SU-DHL-6 (cell line): Measurements from ENCODE around the gene TRIM43B.
"Not testable (repeated sequence)": the region's sequence is repeated elsewhere in the genome, so short reads cannot be mapped to it uniquely, and the experiment has no call there.

Source experiments
- H2AFZ ChIP-seq: fragments of 200-600 bp; sonication (generic); 2 replicates; pipeline ENCODE4 v1.6.1; 2014; ENCODE audit warnings: low read depth, mild to moderate bottlenecking, moderate library complexity, mixed read lengths, antibody characterized with exemption, low read length; ENCODE audit not compliant: severe bottlenecking
- H3F3A ChIP-seq: fragments of 200-600 bp; shearing (Covaris generic); 2 replicates; pipeline ENCODE4 v1.6.0; 2016; ENCODE audit warnings: antibody characterized with exemption, mild to moderate bottlenecking; ENCODE audit not compliant: insufficient read depth
- H3K27ac ChIP-seq: fragments of 200-600 bp; sonication (generic); 2 replicates; pipeline ENCODE4 v1.5.1; 2016; ENCODE audit warnings: low read depth, mild to moderate bottlenecking, low read length, moderate library complexity, mixed read lengths
- H3K27me3 ChIP-seq: fragments of 200-600 bp; sonication (generic), shearing (Covaris generic); 2 replicates; pipeline ENCODE4 v1.6.0; 2014; ENCODE audit warnings: mild to moderate bottlenecking, low read length
- H3K36me3 ChIP-seq: fragments of 200-600 bp; sonication (generic); 2 replicates; pipeline ENCODE4 v1.6.1; 2014; ENCODE audit warnings: mild to moderate bottlenecking, low read length, mixed read lengths
- H3K4me2 ChIP-seq: fragments of 300-600, 200-600 bp; shearing (Covaris generic), sonication (generic); 2 replicates; pipeline ENCODE4 v1.6.0; 2014; ENCODE audit warnings: low read length, low read depth, mild to moderate bottlenecking; ENCODE audit not compliant: poor library complexity, severe bottlenecking
- H3K4me3 ChIP-seq: fragments of 200-600 bp; sonication (generic); 2 replicates; pipeline ENCODE4 v1.5.1; 2014; ENCODE audit warnings: antibody characterized with exemption, low read length, mild to moderate bottlenecking, mixed read lengths; ENCODE audit not compliant: insufficient read depth, poor library complexity, severe bottlenecking
- H3K79me2 ChIP-seq: fragments of 200-600 bp; sonication (generic); 2 replicates; pipeline ENCODE4 v1.6.1; 2014; ENCODE audit warnings: mild to moderate bottlenecking, low read length, moderate library complexity; ENCODE audit not compliant: insufficient read depth
- H3K9ac ChIP-seq: fragments of 200-600 bp; sonication (generic); 2 replicates; pipeline ENCODE4 v1.7.0; 2014; ENCODE audit warnings: mild to moderate bottlenecking, low read length
- H3K9me2 ChIP-seq: fragments of 200-600 bp; sonication (generic); replicated peaks from 2 replicates; pipeline ENCODE4 v1.6.1; 2014; ENCODE audit warnings: low read length; ENCODE audit not compliant: insufficient read depth
- H3K9me3 ChIP-seq: fragments of 200-600 bp; sonication (generic); 2 replicates; pipeline ENCODE4 v1.6.1; 2014; ENCODE audit warnings: low read length, mixed read lengths; ENCODE audit not compliant: insufficient read depth
- H4K20me1 ChIP-seq: fragments of 200-600 bp; sonication (generic); 2 replicates; pipeline ENCODE4 v1.6.1; 2014; ENCODE audit warnings: low read depth, mild to moderate bottlenecking, antibody characterized with exemption, low read length, moderate library complexity, mixed read lengths

TRIM43B gene

DNA sequence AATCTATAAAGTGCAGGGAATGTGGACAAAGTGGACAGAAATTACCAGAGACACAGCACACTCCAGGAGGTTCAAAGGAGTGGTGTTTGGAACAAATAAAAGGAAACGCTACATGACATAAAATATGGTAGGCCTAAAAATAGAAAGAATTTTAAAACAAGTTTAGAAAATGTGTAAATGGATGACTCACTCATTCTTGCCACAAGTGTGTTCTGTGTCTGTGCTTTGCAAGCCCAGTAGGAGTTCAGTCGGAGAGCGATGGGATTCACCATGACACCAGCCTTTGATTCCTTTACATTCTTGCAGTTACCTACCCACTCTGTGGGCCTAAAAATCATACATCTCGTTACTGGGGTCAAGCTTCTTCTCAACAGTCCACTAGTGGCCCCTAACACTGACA, 51.2 kb downstream of the TRIM43B start:
- not testable (repeated sequence) for H3K9me2 ChIP-seq, H3K4me2 ChIP-seq, H3K36me3 ChIP-seq, H3K4me3 ChIP-seq, H3K27me3 ChIP-seq, H3K9ac ChIP-seq, H3K9me3 ChIP-seq, H4K20me1 ChIP-seq, H3K27ac ChIP-seq, H3F3A ChIP-seq, H3K79me2 ChIP-seq, H2AFZ ChIP-seq

DNA sequence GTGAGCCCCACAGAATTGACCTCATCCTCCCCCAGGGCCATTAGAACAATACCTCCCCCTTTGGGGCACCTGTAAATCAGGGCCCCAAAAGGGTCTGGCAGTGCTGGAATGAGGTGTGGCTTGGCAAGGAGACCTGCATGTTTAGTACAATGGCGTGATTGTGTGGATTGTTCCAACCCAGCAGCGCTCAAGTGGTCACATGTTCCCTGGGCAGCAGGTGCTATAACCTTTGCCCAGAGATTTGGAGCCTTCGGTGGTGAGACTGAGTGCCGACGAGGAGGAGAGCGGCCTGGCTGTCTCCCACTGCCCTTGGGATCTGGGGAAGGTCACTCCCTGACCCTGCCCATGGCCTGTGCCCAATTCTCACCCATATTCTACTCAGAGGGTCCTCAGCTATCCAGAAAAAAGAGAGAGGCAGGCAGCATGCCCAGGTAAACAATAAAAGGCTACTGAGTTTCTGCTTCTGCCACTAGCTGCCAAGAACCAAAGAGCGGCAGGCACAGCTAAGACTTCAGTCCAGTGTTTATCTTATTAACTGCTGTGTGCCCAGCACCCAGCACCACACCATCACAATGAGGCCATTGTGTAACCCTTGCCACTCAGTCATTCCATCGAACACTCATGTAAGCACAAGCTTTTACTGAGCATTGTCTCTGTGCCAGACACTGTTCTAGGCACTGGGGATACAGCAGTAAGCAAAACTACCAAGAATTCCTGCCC, 54.6 kb downstream of the TRIM43B start:
- not testable (repeated sequence) for H3K27me3 ChIP-seq, H4K20me1 ChIP-seq, H3K36me3 ChIP-seq, H3K79me2 ChIP-seq, H2AFZ ChIP-seq, H3K4me3 ChIP-seq, H3F3A ChIP-seq, H3K9me3 ChIP-seq, H3K9me2 ChIP-seq, H3K4me2 ChIP-seq, H3K27ac ChIP-seq, H3K9ac ChIP-seq

DNA sequence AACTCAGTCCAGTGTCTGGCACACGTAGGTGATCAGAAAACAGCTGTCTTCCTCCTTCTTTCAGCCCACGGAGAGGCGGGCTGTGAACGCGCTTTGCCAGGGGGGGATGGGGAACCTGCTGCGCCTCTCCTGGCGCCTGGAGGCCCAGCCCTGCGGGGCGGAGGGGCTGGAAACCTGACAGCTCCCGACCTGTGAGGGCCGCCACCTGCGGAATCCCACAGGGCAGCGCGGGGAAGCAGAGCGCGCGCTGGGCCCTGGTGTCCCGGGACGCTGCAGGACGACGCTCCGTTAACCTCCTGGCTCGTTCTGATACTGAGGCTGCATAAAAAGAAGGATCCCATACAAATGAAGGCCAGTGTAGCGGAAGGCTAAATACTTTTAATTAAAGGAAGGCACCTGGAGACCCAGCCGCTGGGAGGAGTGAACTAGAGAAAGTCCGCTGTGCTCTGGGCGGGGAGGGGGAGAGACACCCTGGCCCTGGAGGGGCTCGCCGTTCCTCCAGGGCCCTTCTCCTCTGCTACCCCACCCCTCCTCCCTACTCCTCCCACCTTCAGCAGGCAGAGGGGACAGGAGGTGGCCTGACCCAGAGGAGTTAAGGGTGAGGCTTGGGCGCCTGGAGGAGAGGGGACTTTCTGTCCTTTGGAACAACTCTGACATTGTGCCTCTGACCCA, 57.2 kb downstream of the TRIM43B start:
- not testable (repeated sequence) for H2AFZ ChIP-seq, H3K36me3 ChIP-seq, H3K9me2 ChIP-seq, H3K27ac ChIP-seq, H3F3A ChIP-seq, H4K20me1 ChIP-seq, H3K9me3 ChIP-seq, H3K4me2 ChIP-seq, H3K4me3 ChIP-seq, H3K79me2 ChIP-seq, H3K27me3 ChIP-seq, H3K9ac ChIP-seq
